Measurements from ENCODE around the gene ALDH3A1.
"Not testable (repeated sequence)": the region's sequence is repeated elsewhere in the genome, so short reads cannot be mapped to it uniquely, and the experiment has no call there.

Gene ALDH3A1

GRCh38 chr17:19747829-19748806, at the start of gene ALDH3A1:
TSS of gene ALDH3A1 (minus strand) at chr17:19748298. CDS start at chr17:19745129, 3,169 bp downstream.
- no peak for DNase-seq (ENCODE audit: low read depth, low spot score)

- no peak for DNase-seq (ENCODE audit: low read depth, low spot score)
Observed at GRCh38 chr17:19796457-19796856, 48.4 kb upstream of the ALDH3A1 start.

- DNase-seq (ENCODE audit: low read depth, low spot score), result no peak
Observed at GRCh38 chr17:19791918-19792550, 43.9 kb upstream of the ALDH3A1 start.

GRCh38 chr17:19787733-19788357, 39.7 kb upstream of the ALDH3A1 start:
- DNase-seq (ENCODE audit: low read depth, low spot score), result no peak

- no peak for DNase-seq (ENCODE audit: low read depth, low spot score)
Observed at GRCh38 chr17:19785854-19786253, 37.8 kb upstream of the ALDH3A1 start.

- DNase-seq (ENCODE audit: low read depth, low spot score), result no peak
Observed at GRCh38 chr17:19781488-19782458, 33.7 kb upstream of the ALDH3A1 start.

- DNase-seq (ENCODE audit: low read depth, low spot score), result no peak
Observed at GRCh38 chr17:19780846-19781245, 32.7 kb upstream of the ALDH3A1 start.

GRCh38 chr17:19773534-19773933, 25.4 kb upstream of the ALDH3A1 start:
- DNase-seq (ENCODE audit: low read depth, low spot score), result no peak

GRCh38 chr17:19771971-19772630, 24.0 kb upstream of the ALDH3A1 start:
- DNase-seq (ENCODE audit: low read depth, low spot score), result no peak

GRCh38 chr17:19770985-19771735, 23.1 kb upstream of the ALDH3A1 start:
- DNase-seq (ENCODE audit: low read depth, low spot score), result no peak

GRCh38 chr17:19769946-19770652, 22.0 kb upstream of the ALDH3A1 start:
- no peak for DNase-seq (ENCODE audit: low read depth, low spot score)

- DNase-seq (ENCODE audit: low read depth, low spot score), result no peak
Observed at GRCh38 chr17:19768046-19768782, 20.1 kb upstream of the ALDH3A1 start.

GRCh38 chr17:19766421-19767270, 18.5 kb upstream of the ALDH3A1 start:
- no peak for DNase-seq (ENCODE audit: low read depth, low spot score)

- no peak for DNase-seq (ENCODE audit: low read depth, low spot score)
Observed at GRCh38 chr17:19766016-19766415, 17.9 kb upstream of the ALDH3A1 start.

- not testable (repeated sequence) for DNase-seq (ENCODE audit: low read depth, low spot score)
Observed at GRCh38 chr17:19763991-19764390, 15.9 kb upstream of the ALDH3A1 start.

- no peak for DNase-seq (ENCODE audit: low read depth, low spot score)
Observed at GRCh38 chr17:19763416-19763815, 15.3 kb upstream of the ALDH3A1 start.

- no peak for DNase-seq (ENCODE audit: low read depth, low spot score)
Observed at GRCh38 chr17:19762515-19762961, 14.4 kb upstream of the ALDH3A1 start.
